Mucosa of gallbladder (tissue), 1 donor: ENCODE measurements around the gene EEF1AKMT3. TPM values are rescaled to one million over a fixed set of nuclear protein-coding genes. Genes with fewer than 3 reads are reported as not detected.

Experiments
- DNase-seq: peaks from one replicate; pipeline ENCODE4 v3.0.0-alpha.2; 2020; ENCODE audit warnings: low spot score
- total RNA-seq: library from RNA; stranded (reverse); gene quantifications from one replicate; pipeline ENCODE4 v1.2.1, GENCODE V29; 2021
- donor health status: DM: no; HTN: no; CAD: no.

EEF1AKMT3 gene
- total RNA-seq, 1 donor from 2014 or later = 7.0 TPM

DNA sequence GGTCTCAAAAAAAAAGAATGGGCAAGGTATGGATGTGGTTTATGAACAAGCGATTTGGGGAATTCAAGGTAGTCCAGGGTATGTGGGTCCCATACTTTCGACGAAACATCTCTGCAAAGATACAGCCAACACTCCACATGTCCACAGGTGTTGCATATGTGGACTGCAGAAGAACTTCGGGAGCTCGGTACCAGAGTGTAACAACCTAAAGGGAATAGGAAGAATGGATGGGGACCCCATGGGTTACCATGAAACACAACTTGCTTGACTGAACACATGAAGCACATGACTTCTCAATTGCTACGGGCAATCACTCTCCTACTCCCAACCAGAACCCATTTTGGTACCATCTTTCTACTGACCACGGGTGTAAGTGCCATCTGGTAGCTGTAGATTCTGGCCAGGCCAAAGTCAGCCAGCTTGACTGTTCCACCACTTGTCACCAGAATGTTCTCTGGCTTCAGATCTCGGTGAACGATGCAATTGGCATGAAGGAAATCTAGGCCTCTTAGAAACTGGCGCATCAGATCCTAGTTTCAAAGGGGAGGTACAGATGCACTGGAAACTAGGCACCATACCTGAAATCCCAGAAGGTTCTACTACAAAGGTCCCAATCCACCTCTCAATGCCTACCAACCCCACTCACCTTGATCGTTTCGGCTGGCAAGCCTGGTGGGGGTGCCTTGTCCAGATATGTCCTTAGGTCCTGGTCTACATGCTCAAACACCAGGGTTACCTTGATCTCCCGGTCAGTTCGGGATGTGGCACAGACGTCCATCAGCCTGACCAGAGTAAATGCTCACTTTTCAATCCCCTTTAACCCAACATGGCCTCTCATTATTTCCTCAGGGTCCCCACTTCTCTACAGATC is 21.6 kb upstream of the EEF1AKMT3 start:
- DNase-seq = no peak

DNA sequence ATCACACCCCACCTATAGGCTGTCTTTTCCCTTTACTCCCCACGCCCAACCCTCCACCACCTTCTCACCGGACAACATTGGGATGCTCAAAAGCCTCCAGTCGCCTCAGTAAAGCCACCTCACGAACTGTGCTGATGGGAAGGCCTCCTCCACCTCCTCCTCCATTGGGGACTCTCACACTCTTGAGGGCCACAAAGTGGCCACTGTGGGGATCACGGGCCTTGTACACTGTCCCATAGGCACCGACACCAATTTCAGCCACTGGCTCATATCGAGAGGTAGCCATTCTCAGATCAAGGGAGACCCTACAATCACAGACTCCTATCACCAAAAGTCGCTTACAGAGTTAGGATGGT is 21.0 kb upstream of the EEF1AKMT3 start:
- no peak for DNase-seq

DNA sequence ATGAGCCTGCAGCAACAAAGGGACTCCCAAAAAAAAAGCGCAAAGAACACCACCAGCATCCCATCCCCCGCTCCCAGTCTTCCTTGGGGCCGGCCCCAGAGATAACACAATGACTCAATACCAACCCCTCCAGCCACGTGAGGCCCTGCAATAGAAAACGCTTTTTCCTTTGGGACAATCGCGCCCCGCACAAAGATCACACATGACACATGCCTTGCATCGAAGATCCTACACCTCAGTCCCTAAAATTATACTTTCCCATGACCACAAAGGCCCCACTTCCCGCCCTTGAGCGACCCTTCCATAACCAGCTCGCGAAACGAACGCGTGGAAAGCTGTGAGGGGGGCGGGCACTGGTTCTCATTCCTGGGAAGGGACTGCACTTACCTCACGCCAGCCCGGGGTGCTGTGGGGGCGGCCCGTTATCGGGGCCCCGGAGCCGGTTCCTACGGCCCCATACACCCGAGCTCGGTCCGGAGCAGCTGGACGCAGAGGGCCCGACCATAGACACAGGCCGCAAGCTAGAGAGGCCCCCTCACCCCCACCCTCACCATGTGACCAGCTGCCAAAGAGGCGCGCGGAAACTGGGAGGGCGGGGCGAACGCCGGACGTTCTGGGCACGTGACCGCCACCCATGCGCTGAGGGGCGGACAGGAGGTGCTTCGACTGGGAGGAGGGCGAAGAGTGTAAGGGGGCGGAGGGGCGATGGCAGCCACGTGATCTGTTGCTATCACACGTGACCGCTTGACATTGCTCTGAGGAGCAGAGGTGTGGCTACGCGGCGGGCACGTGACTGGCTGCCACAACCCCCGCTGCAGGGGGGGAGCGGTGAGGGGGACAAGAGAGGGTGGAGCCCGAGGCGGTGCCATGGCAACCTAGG is 20.4 kb upstream of the EEF1AKMT3 start, which contains the start of gene CDK4:
Gene CDK4, minus strand, starts transcription at position 523 of the 880 bp plus-strand sequence. CDS start 593 bp downstream, outside the sequence.
- peak; percentile 100 for DNase-seq

DNA sequence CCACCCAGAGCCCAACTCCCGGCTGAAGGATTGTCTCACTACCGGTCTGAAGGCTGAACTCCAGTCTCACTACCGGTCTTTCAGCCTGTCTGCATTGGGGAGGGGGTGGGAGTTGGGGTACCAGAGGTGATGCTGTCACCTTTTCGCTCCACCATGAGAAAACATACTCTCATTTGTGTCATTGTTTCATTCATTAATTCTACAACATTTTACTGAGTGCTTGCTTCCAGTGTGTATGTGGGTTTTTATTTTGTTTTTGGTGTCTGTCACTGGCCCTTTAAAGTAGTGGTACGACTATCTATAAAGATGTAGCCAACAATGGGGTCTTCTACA is 19.8 kb upstream of the EEF1AKMT3 start:
- no peak for DNase-seq

DNA sequence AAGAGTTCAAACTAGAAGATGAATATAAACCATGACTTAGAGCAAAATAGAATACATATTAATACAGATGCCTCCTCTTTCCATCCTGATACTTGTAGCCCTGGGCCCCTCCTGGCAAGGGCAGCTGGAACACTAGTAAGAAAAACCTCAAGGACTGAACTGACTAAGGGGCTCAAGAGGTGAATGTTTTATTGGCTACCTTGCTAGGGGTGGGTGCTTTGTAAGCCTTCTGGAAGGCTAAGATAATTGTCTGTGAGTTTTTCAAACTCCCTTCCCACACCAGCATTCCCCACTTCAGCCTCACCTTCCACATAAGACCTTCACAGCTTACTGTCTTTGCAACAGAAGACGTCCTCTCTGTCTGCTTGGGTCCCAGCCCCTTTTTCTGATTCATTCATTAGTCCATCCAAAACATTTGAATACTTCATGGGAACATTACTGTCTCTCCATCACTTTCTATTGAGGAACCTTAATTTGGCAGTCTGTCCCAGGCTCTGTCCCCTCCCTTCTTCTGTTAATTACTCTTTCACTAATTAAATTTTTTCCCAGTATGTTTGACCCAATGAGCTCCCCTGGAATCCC is 18.6 kb upstream of the EEF1AKMT3 start:
- no peak for DNase-seq

DNA sequence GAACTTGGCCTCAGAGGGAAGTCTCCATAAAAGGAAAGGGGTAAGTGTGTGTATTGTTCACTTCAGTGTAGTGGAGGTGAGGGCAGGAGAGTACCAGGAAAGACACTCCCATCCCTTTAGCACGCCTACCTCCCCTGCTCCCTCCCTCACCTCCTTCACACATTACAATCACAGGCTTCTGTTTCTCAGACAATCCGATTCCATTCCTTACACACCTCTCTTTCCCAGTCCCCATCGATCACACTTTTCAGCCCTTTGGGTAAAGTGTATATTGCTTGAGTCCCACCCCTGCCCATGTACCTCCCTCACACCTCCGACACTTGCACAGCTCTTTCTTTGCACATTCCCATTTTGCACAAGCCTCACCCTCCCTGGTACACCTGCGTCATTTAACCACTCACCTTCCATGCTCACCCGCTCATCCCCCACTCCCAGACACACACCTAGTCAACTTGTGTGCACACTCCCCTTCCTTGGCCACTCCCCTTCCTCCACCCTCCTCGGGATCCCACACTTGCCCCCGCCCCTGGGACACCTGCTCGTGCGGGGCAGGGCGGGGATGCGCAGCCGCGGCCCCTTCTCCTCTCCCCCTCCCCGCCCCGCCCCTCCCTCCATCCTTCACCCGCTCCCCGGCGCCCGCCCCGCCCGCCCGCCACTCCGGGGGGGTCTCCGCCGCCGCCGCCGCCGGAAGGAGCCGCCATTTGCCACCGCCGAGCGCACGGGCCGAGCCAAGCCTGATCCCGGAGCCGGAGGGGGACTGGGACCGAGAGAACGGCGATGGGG is 17.8 kb upstream of the EEF1AKMT3 start, which contains the start of gene MARCHF9:
Gene MARCHF9, plus strand, starts transcription at position 693 of the 783 bp plus-strand sequence. CDS start 426 bp downstream, outside the sequence.
- peak; percentile 74 for DNase-seq

DNA sequence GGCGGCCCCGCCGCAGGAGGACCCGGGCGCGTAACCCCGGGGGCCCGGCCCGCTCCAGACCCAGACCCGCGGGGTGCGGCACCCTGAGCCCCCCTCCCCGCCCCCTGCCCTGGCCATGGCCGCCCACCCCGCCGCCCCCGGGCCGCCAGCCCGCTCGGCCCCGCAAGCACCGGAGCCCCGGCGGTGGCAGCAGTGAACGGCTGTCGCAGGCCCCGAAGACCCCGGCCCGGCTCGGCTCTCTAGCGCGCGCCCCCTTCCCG is 17.3 kb upstream of the EEF1AKMT3 start:
- no peak for DNase-seq

DNA sequence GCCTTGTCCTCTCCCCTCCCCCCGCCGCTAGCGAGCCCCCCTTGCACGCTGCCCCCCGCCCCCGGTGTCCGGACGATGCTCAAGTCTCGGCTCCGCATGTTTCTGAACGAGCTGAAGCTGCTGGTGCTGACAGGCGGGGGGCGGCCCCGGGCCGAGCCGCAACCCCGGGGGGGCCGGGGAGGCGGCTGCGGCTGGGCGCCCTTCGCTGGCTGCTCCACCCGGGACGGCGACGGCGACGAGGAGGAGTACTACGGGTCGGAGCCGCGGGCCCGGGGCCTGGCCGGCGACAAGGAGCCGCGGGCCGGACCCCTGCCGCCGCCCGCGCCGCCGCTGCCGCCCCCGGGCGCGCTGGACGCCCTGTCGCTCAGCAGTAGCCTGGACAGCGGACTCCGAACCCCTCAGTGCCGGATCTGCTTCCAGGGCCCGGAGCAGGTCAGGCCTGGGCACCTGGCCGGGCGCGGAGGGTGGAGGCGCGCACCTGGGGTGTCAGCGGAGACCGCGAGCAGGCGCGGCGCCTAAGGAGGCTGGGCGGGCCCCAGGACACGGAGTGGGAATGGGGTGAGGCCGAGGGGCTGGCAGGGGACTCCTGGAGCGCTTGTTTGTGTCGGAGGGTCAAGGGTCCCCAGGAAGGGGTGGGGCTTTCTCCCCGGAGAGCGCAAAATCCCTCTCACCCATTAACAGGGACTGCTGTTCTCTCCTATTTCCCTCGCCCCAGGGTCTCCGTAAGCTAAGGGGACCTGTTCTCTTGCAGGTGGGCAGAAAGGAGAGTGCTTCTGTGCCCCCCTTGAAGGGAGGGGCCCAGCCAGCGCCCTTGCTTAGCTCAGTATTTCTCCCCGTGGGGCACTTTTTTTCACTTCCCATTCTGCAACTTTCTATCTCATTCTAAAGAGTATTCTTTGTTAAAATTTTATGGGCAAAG is 16.7 kb upstream of the EEF1AKMT3 start:
- DNase-seq = no peak

DNA sequence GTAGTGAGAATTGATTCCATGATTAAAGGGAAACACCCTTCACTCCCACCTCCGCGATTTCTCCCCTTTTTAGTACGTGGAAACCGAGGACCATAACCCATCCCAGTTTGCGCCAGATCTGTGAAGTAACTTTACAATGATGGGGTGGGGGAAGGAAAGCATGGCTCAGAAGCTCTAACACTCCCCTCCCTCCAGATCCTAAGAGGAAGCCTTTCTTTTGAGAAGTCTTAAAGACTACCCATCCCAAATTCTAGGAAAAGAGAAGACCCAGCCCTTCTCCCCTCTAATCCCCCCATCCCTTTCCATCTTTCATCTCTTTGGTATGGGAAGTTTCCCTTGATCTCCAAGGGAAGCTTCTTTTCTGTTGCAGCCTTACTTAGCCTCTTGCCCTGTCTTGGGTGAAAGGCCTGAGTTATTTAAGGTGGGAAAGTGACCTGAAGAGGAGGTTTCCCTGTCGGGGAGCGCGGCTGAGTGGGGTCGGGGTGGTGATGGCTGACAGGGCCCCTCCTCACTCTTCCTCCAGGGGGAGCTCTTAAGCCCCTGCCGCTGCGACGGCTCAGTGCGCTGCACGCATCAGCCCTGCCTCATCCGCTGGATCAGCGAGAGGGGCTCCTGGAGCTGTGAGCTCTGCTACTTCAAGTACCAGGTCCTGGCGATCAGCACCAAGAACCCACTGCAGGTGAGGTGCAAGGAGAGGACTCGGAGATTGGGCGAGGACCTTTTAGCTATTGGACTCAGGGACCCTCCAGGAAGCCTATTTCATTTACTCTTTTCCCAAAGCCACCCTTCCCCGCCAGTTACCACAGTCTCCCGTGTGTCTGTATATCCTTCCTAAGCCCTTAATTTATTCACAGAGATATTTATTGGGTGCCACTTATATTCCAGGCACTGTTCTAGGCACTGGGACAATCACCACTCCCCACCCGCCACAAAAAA is 15.7 kb upstream of the EEF1AKMT3 start:
- DNase-seq = no peak

DNA sequence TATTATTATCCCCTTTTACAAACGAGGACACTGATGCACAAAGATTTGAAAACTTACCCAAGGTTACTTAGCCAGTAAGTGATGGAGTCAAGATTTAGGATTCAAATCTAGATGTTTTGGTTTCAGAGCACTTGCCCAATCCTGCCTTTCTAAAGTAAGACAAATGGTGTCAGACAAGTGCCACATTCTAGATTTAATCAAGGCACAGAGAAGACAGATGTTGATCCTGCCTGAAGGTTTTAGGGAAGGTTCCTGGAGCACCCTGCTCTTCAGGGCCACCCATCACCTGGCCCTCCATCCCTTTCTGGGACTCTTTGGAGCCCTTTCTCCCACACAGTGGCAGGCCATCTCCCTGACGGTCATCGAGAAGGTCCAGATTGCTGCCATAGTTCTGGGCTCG is 14.6 kb upstream of the EEF1AKMT3 start:
- no peak for DNase-seq

DNA sequence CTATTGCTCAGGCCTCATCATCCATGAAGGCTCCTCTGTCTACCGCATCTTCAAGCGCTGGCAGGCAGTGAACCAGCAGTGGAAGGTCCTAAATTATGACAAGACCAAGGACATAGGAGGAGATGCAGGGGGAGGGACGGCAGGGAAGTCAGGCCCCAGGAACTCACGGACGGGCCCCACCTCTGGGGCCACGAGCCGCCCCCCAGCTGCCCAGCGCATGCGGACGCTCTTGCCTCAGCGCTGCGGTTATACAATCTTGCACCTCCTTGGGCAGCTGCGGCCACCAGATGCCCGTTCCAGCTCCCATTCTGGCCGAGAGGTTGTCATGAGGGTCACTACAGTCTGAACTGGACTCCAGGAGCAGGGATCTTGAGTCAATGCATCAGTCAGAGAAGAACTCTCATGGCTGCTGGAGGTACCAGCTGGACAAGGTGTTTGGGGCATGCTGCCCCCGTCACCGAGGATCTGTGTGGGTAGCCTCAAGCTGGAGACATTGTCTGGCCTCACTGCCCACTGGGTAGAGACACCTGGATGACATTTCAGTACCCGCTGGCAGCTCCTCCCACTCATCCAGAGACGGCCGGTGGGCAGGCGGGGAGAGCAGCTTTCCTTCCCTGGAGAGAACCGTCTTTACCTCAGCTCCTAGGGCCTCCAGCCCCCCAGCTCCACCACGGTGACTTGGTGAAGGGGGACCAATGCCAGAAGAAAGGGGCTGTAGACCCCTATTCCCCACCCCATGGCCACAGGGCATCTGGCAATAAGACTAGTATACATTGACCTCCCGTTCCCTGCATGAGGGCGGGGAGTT is 13.7 kb upstream of the EEF1AKMT3 start:
- no peak for DNase-seq

DNA sequence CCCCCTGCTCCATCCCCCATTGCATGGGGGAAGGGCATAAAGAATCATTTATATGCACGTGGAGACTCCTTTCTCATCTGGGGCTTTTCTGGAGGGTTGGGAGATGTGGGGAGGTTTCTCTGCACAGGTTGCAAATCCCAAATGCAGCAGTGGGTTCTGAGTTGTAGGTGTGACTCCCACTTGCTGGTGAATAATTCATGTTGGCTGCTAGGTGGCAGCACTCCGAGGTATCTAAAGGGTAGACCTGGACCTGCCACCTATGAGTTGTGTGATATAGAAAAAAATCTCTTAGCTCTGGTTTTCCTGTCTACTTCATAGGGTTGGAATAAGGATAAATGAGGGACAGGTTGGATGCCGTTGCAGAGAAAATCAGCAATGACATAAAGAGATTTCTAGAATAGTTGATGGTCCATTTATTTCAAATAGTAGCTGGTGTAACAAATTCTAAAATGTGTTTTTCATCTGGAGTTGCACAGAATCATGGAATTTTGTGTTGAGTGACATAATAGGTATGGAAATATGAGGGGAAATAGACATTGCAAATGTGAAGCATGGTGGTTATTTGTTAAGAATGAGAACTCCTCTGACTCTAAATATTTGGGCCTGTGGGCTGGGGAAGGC is 12.9 kb upstream of the EEF1AKMT3 start:
- DNase-seq = no peak

DNA sequence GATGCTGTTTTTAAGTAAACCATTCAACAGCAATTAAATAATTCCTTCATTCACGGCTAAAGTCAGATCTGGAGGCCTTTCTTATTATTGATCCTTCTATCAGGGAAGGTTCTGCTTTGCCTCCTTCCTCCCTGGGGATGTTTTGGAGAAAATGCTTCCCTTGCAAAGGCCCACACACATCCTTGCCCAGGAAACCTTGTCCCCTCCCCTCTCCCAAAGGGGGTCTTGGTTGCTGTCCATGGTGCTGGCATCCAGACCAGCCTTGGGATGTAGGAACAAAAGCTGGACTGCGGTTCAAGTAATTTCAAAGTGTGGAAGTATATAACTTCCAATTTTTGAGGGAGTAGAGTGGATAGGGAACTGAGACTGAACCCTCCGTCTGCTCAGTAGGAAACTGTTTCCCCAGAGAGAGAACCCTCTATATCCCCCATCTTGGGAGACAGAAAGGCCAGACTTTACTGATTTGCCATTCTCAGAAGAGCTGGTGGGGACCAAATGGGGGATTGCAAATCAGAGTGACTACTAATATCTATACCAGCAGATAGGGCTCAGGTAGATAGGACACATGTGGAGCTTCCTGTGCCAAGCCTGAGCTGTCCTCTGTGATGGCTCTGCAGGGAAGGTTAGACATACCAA is 11.9 kb upstream of the EEF1AKMT3 start:
- DNase-seq = no peak

DNA sequence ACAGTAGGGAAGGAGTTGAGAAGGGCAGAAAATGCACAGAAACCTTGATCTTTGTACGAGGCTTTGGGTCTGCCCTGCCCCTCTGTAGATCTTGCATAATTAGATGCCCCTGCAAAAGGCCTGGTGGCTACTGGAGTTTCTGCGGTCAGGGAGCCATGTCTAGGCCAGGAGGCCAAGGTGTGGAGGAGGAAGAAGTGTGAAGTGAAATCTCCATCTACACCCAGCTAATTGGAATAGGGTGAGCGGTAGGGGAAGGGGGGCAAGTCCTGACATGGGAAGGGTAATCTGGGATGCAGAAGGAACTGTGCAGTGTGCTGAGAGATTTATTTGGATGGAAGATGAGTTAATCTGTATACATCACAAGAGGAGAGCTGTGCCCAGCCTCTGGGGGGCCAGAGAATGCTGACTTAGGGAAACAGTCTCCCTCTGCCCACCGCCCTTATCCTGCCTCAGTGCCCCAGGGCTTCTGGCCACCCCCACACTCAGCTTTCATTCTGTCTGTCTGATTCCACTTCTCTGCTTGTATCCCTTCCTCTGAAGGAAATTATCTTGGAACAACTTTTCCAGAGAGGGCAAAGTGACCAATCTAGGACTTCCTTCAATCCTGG is 10.9 kb upstream of the EEF1AKMT3 start:
- DNase-seq = no peak

DNA sequence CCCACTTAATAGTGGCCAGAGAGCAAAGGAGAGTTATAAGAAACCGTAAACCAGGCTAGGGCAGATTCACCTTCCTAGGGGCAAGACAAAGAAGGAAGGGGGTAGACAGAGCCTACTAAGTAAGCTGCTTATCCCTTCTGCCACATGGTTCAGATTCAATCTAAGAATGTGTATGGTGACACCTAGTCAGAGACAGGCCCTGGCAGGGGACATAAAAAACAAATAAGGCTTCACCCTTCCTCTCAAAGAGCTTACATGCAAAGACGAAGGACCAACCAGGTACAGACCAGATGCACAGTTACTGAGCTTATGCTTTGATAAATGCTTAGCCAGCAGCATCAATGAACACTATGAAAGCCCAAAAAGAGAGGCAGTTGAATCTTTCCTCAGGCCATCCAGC is 10.0 kb upstream of the EEF1AKMT3 start:
- DNase-seq = no peak

DNA sequence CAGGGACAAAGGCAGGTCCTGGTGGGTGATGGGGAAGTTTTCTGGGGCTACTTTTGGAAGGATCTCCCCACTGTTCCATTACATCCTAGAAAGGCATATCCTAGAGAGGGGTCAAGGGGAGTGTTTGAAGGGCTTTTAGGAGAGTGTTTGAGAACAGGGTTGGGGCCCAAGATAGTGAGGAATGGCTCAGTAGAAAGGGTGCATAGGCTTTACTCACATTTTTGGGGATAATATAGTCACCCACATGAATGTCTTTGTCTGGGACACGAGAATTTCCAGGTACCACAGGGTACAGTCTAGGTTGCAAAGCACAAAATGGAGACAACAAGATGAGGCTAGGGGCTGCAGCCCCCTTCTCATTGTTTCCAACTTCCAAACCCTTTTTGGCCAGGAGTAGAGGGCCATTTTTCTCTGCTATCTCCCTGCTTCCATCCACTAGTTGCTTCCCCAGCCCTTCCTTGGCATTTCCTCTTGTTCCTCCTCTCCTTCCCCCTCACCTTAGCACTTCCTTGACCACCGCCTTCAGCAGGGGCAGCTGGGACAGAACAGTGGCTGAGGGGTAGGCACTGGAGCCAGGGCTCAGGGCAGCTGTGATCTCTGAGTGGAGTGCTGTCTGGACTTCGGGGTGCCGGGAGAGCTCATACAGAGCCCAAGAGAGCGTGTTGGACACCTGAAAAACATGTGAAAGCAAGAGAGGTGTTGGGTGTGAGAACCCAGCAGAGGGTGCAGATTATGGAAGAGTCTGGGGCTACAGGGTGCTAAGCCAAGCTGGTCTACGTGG is 8.3 kb upstream of the EEF1AKMT3 start:
- DNase-seq = no peak

DNA sequence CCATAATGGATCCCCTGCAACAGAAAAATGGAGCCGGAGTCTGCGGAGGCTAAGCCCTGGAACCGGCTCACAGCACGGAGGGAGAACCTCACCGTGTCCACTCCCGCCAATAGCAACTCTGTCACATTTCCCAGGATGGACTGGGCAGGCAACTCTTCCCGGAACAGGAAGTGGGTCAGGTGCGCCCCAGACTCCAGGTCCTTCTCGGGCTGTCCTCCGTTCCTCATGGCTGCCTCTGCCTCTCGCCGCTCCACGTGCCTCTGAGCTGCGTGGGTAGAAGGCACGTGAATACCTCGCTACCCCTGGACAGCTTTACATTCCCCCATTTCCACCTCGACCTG is 7.8 kb upstream of the EEF1AKMT3 start:
- no peak for DNase-seq
